HepG2 (cell line): ENCODE data around the gene CFAP119. TPM values are rescaled to one million over a fixed set of nuclear protein-coding genes. Genes with fewer than 3 reads are reported as not detected.

Experiments used
- AFF4 ChIP-seq: sonication (generic); formaldehyde crosslinking; IDR thresholded peaks from 2 replicates; pipeline ENCODE4 v1.4.0; 2020; ENCODE audit warnings: missing genetic modification reagents
- CCAR2 ChIP-seq: fragments of 200-400 bp; formaldehyde crosslinking; optimal IDR thresholded peaks from 2 replicates; pipeline ENCODE3; 2018; ENCODE audit warnings: low read depth, mild to moderate bottlenecking, low read length, moderate library complexity
- EZH2 ChIP-seq: conservative IDR thresholded peaks from 2 replicates; pipeline ENCODE4 v1.6.1; 2012; ENCODE audit warnings: mild to moderate bottlenecking, low read depth, low read length, moderate library complexity
- FOXK2 ChIP-seq: fragments of 450-650 bp; IDR thresholded peaks from 2 replicates; pipeline ENCODE4 v1.6.1; 2016
- FOXO4 ChIP-seq: sonication (generic); formaldehyde crosslinking; conservative IDR thresholded peaks from 2 replicates; pipeline ENCODE4 v1.8.1; 2023; ENCODE audit warnings: missing genetic modification reagents
- FOXP1 ChIP-seq, 2 experiments: fragments of 450-650 bp in 1 of 2; IDR thresholded peaks; 2 replicates each; pipeline ENCODE4 v1.6.1; 2017 to 2018; ENCODE audit warnings: antibody characterized with exemption in 1 of 2
- GTF3A ChIP-seq: sonication (generic); formaldehyde crosslinking; conservative IDR thresholded peaks from 2 replicates; pipeline ENCODE4 v1.4.0; 2020; ENCODE audit warnings: mild to moderate bottlenecking, missing genetic modification reagents
- ISL2 ChIP-seq: sonication (generic); formaldehyde crosslinking; IDR thresholded peaks from 2 replicates; pipeline ENCODE4 v1.5.0; 2020; ENCODE audit warnings: missing genetic modification reagents
- MBD4 ChIP-seq: IDR thresholded peaks from 2 replicates; pipeline ENCODE4 v1.6.1; 2012; ENCODE audit warnings: low read length, inconsistent platforms, borderline replicate concordance
- NFE2L1 ChIP-seq: sonication (generic); formaldehyde crosslinking; IDR thresholded peaks from 2 replicates; pipeline ENCODE4 v1.4.0; 2020; ENCODE audit warnings: missing genetic modification reagents, mild to moderate bottlenecking, borderline replicate concordance
- PREB ChIP-seq: sonication (generic); formaldehyde crosslinking; IDR thresholded peaks from 2 replicates; pipeline ENCODE4 v1.4.0; 2020; ENCODE audit warnings: missing genetic modification reagents
- REXO4 ChIP-seq: sonication (generic); formaldehyde crosslinking; IDR thresholded peaks from 2 replicates; pipeline ENCODE4 v1.8.0; 2022; ENCODE audit warnings: missing genetic modification reagents, mild to moderate bottlenecking, borderline replicate concordance
- TAF1 ChIP-seq: sonication (generic); formaldehyde crosslinking; IDR thresholded peaks from 2 replicates; pipeline ENCODE4 v1.4.0; 2020; ENCODE audit warnings: missing genetic modification reagents
- TEAD2 ChIP-seq: sonication (generic); formaldehyde crosslinking; IDR thresholded peaks from 2 replicates; pipeline ENCODE4 v1.9.0; 2021; ENCODE audit warnings: missing genetic modification reagents
- ZBTB14 ChIP-seq: sonication (generic); formaldehyde crosslinking; IDR thresholded peaks from 2 replicates; pipeline ENCODE4 v1.4.0; 2020; ENCODE audit warnings: missing genetic modification reagents
- ZFP82 ChIP-seq: sonication (generic); formaldehyde crosslinking; IDR thresholded peaks from 2 replicates; pipeline ENCODE4 v1.5.1; 2020; ENCODE audit warnings: mild to moderate bottlenecking, missing genetic modification reagents, borderline replicate concordance
- ZMAT3 ChIP-seq: sonication (generic); formaldehyde crosslinking; conservative IDR thresholded peaks from 2 replicates; pipeline ENCODE4 v1.7.0; 2021; ENCODE audit warnings: missing genetic modification reagents
- ZMYM4 ChIP-seq: sonication (generic); formaldehyde crosslinking; IDR thresholded peaks from 2 replicates; pipeline ENCODE4 v1.8.1; 2023; ENCODE audit warnings: mild to moderate bottlenecking, missing genetic modification reagents
- ZNF468 ChIP-seq: sonication (generic); formaldehyde crosslinking; IDR thresholded peaks from 2 replicates; pipeline ENCODE4 v1.8.0; 2022; ENCODE audit warnings: mild to moderate bottlenecking, moderate library complexity, missing genetic modification reagents
- ZNF564 ChIP-seq: sonication (generic); formaldehyde crosslinking; IDR thresholded peaks from 2 replicates; pipeline ENCODE4 v1.8.1; 2023; ENCODE audit warnings: mild to moderate bottlenecking, missing genetic modification reagents
- ZNF7 ChIP-seq: IDR thresholded peaks from 2 replicates; pipeline ENCODE4 v1.6.1; 2016; ENCODE audit warnings: missing biosample characterization, missing genetic modification reagents
- ZNF761 ChIP-seq: sonication (generic); formaldehyde crosslinking; conservative IDR thresholded peaks from 2 replicates; pipeline ENCODE4 v1.4.0; 2020; ENCODE audit warnings: mild to moderate bottlenecking, missing genetic modification reagents
- ZNF792 ChIP-seq: IDR thresholded peaks from 2 replicates; pipeline ENCODE4 v1.6.1; 2016
- polyA plus RNA-seq, 8 experiments: library from polyadenylated mRNA; depleted of rRNA in 3 of 8; stranded (reverse) in 7 of 8; unstranded in 1 of 8; fragments of >200 nt; fragmentation: Illumina TruSeq in 4 of 8; extraction: Trizol in 4 of 8; gene quantifications; 2 replicates each; pipeline versions ENCODE4 v1.2.1 to v1.2.3, GENCODE V29; 2011 to 2016; ENCODE audit warnings: low read depth in 4 of 8, missing spikeins in 1 of 8, mixed read lengths in 1 of 8; ENCODE audit not compliant: insufficient read depth in 1 of 8
- total RNA-seq, 5 experiments: library from RNA; depleted of rRNA; stranded (reverse); fragments of >200 nt; fragmentation: Illumina TruSeq; extraction: Trizol; gene quantifications; 2 replicates each; pipeline ENCODE4 v1.2.3, GENCODE V29; 2016; ENCODE audit warnings: low read depth in 1 of 5

CFAP119 gene
- total and polyA plus RNA-seq, 2 of the 13 experiments (the other 11 are each of a cell fraction or from before 2014, with no cell fraction given) = 6.4 TPM

- TF ChIP-seq TEAD2 (no peak), PREB (no peak), MBD4 (no peak), FOXK2 (no peak), ZBTB14 (CRISPR knock-in tag) (peak; percentile 85), ZNF761 (CRISPR knock-in tag) (peak; percentile 89), NFE2L1 (CRISPR knock-in tag) (peak; percentile 86; the same call in 1 of the 2 replicates), ZNF792 (CRISPR knock-in tag) (peak; percentile 95), GTF3A (CRISPR knock-in tag) (peak; percentile 97; the same call in 1 of the 2 replicates), EZH2 (no peak), ZNF7 (CRISPR knock-in tag) (peak; percentile 18; the same call in 1 of the 2 replicates), ZFP82 (CRISPR knock-in tag) (peak; percentile 99; the same call in 1 of the 2 replicates), REXO4 (0 out of 2 replicates have a peak, but pooled peaks have one; percentile 43), ZMYM4 (peak; percentile 43; the same call in 1 of the 2 replicates), TAF1 (CRISPR knock-in tag) (peak; percentile 100), ZNF468 (CRISPR knock-in tag) (no peak), FOXO4 (CRISPR knock-in tag) (0 out of 2 replicates have a peak, but pooled peaks have one; percentile 90), CCAR2 (peak; percentile 86), ZMAT3 (CRISPR knock-in tag) (peak; percentile 90; the same call in 1 of the 2 replicates), FOXP1 (IDR thresholded peaks at IDR 0.05) (no peak), FOXP1 (CRISPR knock-in tag; IDR thresholded peaks at IDR 0.05) (0 out of 2 replicates have a peak, but pooled peaks have one; percentile 35), ISL2 (peak; percentile 88), AFF4 (CRISPR knock-in tag) (0 out of 2 replicates have a peak, but pooled peaks have one; percentile 60), ZNF564 (CRISPR knock-in tag) (peak; percentile 88)
These were observed 43.7 kb upstream of the CFAP119 start (continued) for GRCh38 chr16:30805370-30806169.
